Left lobe of liver (tissue), 2 donors: ENCODE results near the gene SPPL3. TPM values are rescaled to one million over a fixed set of nuclear protein-coding genes. Genes with fewer than 3 reads are reported as not detected.
A peak's percentile ranks its signal among the peaks of the same experiment; 100 is the strongest.
"Not testable (repeated sequence)": the region's sequence is repeated elsewhere in the genome, so short reads cannot be mapped to it uniquely, and the experiment has no call there.

Experiments
- ATAC-seq: fragments of 200-7000 bp; cut with Tn5 transposase; one replicate; pipeline ENCODE4 v1.9.1; 2020; ENCODE audit warnings: mild to moderate bottlenecking, moderate library complexity
- DNase-seq: peaks from one replicate; pipeline ENCODE4 v3.0.0-alpha.2; 2020; ENCODE audit warnings: low spot score
- total RNA-seq: library from RNA; stranded (reverse); gene quantifications from one replicate; pipeline ENCODE4 v1.2.1, GENCODE V29; 2021
- donor health status: DM: no; HTN: no; CAD: no; lungs with moderate emphysema.
- donor health status: DM: no; HTN: yes; CAD: no.

SPPL3 gene, protein sequence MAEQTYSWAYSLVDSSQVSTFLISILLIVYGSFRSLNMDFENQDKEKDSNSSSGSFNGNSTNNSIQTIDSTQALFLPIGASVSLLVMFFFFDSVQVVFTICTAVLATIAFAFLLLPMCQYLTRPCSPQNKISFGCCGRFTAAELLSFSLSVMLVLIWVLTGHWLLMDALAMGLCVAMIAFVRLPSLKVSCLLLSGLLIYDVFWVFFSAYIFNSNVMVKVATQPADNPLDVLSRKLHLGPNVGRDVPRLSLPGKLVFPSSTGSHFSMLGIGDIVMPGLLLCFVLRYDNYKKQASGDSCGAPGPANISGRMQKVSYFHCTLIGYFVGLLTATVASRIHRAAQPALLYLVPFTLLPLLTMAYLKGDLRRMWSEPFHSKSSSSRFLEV
- total RNA-seq, result 17.5 TPM

DNA sequence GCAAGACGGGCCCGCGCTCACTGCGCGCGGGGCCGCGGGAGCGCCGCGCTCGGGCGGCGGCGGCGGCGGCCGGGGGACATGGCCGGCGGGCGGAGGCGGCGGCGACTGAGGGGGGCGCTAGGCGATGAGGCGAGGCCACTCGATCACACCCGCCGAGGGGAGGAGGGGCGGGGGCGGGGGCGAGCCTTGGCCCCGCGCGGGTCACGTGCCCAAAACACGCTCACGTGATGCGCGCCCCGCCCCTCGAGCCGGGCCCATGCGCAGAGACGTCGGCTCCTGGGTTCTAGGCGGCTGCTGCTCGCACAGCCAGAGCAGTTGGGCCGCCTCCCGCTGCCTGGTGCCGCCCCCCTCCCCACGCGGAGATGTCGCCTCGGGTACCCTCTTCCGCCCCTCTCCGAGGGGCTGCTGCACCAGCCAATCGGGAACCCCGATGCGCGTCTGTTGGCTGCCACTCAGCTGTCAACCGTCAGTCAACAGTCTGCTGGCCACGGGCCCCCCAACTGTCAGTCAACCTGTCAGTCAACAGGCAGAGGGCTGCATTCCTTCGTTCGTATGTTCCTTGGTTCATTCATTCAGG lies at the start of gene SPPL3:
Gene SPPL3, minus strand, starts transcription at position 162 of the 577 bp plus-strand sequence. CDS start 491 bp downstream, outside the sequence.
- peak; percentile 94 for DNase-seq
- ATAC-seq, result peak; percentile 89

DNA sequence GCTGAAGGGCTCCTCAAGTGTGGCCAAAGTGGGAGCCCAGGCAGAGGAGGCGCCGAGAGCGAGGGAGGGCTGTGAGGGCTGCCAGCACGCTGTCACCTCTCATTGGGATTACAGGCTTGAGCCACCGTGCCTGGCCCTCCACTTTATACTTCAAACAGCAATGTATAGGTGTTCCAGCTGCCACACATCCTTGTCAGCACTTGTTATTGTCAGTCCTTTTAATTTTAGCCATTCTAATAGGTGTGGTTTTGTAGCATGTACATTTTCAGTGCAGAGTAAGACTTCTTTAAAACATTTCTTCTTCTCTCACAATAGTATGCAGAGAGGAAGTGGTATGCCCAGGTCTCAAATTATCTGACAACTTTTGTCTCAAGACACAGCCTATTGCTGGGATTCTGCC lies 46.6 kb upstream of the SPPL3 start:
- ATAC-seq, result no peak

DNA sequence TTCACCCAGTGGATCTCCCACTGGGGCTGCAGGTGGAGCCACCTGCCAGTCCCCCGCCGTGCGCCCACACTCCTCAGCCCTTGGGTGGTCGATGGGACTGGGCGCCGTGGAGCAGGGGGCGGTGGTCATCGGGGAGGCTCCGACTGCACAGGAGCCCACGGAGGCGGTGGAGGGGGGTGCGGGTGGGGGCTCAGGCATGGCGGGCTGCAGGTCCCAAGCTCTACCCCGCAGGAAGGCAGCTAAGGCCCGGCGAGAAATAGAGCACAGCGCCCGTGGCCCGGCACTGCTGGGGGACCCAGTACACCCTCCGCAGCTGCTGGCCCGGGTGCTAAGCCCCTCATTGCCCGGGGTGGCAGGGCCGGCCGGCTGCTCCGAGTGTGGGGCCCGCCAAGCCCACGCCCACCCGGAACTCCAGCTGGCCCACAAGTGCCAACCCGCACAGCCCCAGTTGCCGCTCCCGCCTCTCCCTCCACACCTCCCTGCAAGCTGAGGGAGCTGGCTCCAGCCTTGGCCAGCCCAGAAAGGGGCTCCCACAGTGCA lies 46.2 kb upstream of the SPPL3 start:
- ATAC-seq, DNase-seq: not testable (repeated sequence)

More for the DNA sequence above, 46.6 kb upstream of the SPPL3 start:
- no peak for DNase-seq

DNA sequence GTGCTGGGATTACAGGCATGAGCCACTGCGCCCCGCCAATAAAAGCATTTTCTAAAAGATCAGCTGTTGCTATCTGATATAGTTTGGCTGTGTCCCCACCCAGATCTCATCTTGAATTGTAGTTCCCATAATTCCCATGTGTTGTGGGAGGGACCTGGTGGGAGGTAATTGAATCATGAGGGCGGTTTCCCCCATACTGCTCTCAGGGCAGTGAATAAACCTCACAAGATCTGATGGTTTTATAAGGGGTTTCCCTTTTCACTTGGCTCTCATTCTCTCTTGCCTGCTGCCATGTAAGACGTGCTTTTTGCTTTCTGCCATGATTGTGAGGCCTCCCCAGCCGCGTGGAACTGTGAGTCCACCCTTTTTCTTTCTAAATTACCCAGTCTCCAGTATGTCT lies 41.4 kb upstream of the SPPL3 start:
- not testable (repeated sequence) for DNase-seq, ATAC-seq

DNA sequence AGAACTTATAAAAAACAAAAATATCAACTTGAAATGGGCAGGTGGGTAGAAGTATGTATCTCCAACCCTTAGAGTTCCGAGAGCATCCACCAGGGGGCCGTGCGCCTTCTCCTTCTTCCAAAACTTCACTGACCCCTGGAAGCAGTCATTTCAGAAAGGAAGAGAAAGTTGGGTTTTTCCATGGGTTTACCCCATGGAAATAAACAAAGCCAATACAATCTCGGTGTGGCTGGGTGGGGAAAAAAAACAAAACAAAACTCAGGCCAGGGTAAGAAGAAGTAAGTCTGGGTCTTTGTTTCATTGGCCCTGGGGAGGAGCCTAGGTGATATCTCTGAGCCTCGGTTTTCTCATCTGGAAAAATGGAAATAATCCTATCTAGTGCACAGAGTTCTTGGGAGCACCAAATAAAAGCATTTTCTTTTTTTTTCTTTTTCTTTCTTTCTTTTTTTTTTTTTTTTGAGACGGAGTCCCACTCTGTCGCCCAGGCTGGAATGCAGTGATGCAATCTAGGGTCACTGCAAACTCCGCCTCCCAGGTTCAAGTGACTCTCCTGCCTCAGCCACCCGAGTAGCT lies 40.6 kb upstream of the SPPL3 start:
- DNase-seq, result peak; percentile 65
- ATAC-seq, result peak; percentile 84

DNA sequence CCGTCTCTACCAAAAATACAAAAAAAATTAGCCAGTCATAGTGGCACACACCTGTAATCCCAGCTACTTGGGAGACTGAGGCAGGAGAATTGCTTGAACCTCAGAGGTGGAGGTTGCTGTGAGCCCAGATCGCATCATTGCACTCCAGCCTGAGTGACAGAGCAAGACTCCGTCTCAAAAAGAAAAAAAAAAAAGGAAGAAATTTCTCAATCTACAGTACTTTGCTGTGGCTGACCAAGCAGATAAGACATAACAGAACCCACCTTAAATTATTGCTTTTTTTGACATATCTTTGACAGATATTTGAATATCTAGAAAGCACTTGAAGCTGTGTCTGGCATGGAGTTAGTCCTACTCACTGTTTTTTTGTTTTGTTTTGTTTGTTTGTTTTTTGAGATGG lies 39.3 kb upstream of the SPPL3 start:
- no peak for DNase-seq
- no peak for ATAC-seq

DNA sequence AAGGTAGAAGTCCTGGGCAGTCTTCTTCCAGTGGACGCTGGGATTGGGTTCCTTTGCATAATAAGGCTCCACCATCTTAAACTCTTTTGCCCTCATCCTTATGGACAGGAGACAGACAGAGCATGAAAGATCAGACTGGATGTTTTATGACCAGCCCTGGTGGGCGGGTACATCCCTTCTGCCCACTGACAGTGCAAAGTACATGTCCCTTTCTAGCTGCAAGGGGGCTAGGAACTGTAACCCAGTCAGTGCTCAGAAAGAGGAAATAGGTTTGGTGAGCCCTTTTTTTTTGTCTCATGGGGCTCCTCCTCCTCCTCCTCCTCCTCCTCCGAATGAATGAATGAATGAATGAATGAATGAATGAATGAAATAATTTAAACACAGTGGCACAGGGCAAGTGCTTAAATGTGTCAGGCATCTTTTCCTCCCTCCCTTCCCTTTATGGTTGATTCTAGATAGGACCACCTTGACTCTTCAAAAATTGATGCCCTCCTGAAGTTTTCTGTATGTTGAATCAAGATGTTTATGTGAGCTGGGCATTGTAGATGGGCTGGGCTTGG lies 37.8 kb upstream of the SPPL3 start:
- ATAC-seq (no peak), DNase-seq (no peak)

DNA sequence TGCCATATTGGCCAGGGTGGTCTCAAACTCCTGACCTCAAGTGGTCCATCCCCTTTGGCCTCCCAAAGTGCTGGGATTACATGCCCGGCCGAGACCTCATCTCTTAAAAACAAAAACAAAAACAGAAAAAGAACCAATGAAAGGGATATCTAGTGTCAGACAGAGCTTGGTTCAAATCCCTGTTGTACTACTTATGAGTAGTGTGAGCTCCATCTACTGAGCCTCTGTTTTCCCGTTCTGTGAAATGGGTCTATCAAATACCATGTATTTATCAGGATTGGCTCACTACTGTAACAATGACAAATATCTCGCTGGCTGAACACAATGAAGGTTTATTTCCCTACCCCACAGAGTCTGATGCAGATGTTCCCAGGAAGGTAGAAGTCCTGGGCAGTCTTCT lies 37.3 kb upstream of the SPPL3 start:
- no peak for ATAC-seq
- no peak for DNase-seq

DNA sequence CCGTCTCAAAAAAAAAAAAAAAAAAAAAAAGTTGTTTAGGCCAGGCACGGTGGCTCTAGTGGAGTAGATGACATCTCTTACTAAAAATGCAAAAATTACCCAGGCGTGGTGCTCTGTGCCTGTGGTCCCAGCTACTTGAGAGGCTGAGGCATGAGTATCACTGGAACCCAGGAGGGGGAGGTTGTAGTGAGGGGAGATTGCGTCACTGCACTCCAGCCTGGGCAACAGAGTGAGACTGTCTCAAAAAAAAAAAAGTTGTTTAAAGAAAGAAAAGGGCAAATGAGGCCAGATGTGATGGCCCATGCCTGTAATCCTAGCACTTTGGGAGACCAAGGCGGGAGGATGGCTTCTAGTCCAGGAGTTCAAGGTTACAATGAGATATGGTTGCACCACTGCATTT lies 36.6 kb upstream of the SPPL3 start:
- no peak for DNase-seq
- ATAC-seq, result no peak

DNA sequence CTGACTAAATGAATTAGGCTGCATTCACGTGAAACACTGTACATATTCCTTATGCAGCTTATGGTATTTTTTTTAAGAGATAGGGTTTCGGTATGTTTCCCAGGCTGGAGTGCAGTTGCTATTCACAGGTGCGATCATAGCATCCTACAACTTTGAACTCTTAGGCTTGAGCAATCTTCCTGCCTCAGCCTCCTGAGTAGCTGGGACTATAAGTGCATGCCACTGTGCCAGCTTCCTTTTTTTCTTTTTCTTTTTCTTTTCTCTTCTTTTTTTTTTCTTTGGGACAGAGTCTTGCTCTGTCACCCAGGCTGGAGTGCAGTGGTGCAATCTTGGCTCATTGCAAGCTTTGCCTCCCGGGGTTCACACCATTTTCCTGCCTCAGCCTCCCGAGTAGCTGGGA lies 35.8 kb upstream of the SPPL3 start:
- DNase-seq, result no peak
- no peak for ATAC-seq

DNA sequence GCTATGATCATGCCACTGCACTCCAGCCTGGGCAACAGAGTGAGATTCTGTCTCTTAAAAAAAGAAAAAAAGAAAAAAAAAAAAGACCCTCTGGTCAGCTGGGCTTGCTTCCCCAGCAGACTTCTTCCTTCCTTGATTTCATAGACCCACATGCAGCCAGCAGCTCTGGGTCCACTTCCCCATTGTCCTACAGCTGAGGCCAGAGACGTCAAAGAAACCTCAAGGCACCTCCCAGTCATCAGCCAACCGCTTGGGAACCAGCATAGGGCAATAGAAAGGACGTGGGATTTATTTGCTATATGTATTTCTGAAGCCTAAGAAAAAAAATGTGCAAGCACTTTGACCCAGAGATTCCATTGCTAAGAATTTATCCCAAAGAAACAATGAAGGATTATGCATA lies 35.4 kb upstream of the SPPL3 start:
- no peak for DNase-seq

DNA sequence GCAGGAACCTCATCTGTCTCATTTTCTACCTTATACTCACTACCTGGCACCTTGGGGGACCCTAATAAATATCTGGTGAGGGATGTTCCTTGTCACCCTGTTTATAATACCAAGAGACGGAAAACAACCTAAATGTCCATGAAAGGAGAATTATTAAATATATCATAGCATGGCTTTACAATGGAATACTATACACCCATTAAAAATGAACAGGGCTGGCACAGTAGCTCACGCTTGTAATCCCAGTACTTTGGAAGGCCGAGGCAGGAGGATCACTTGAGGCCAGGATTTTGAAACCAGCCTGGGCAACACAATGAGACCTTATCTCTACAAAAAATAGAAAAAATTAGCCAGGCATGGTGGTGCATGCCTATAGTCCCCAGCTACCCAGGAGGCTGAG lies 34.3 kb upstream of the SPPL3 start:
- no peak for DNase-seq

More for the DNA sequence above, 35.4 kb upstream of the SPPL3 start:
- ATAC-seq, result peak; percentile 51

DNA sequence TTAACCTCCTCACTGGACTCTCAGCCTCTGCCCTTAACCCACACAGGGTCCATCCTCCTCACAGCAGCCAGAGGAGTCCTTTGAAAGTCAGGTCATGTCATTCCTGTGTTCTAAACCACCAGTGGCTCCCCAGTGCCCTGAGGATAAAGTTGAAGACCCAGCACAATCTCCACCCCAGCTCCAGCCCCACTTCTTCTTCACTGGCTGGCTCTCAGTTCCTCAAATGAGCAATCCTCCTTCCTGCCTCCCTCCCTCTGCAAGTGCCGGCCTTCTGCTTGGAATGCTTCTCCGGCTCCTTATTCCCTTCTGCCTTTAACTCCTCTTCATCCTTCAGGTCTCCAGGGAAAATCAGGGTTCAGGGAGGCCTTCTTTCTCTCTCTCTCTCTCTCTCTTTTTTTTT lies 32.0 kb upstream of the SPPL3 start:
- ATAC-seq, result peak; percentile 48
- no peak for DNase-seq

More for the DNA sequence above, 34.3 kb upstream of the SPPL3 start:
- no peak for ATAC-seq

DNA sequence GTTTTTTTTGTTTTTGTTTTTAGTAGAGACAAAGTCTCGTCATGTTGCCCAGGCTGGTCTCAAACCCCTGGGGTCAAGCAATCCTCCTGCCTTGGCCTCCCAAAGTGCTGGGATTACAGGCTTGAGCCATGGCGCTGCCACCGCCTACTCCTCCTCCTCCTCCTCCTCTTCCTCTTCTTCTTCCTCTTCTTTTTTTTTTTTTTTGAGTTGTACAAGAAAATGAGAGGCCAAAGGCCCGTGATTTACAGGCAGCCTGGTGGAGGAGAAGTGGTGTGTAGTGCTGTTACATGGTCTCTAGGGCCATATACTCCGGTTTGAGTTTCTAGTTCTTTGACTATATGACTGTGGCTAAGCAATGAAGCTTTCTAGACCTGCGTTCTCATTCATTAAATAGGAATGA lies 29.6 kb upstream of the SPPL3 start:
- DNase-seq (no peak), ATAC-seq (no peak)

DNA sequence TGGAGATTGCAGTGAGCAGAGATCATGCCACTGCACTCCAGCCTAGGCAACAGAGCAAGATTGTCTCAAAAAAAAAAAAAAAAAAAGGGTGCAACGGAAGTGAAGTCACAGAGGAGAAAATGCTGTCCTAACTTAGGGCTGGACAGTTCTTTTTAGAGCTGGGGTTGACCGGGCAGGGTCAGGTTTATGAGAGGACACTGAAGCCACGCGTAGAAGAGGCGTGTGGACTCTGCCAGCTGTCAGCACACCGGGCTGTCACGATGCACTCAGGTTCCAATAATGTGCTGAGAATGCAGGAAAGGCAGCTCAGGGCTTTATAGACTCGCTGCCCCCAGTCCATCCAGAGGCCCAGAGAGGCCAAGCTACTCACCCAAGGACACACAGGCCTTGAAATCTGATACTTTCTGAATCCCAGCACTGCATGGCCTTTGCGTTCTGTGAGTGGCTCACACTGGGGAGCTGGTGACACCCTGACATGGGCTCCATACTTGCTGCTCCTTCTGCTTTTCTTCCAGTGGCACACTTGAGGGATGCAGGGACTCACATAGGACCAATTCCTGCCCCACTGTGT lies 28.9 kb upstream of the SPPL3 start:
- no peak for DNase-seq
- peak; percentile 38 for ATAC-seq

DNA sequence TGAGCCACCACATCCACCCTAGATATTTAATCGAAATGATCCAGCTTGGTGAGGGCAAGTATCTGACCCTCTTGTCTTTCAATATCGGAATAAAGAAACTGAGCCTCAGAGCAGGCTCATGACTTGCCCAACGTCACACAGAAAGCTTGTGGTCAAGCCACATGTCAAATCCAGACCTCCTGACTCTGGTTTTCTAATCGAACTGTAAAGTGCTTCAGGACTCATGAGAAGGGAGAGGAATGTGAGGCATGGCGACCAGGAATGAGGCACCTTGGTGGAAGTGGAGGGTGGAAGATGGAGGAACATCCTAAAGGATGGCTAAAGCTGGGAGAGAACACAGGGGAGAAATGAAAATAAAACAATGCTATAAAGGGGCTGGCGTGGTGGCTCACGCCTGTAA lies 27.9 kb upstream of the SPPL3 start:
- ATAC-seq, result no peak
- DNase-seq, result no peak

DNA sequence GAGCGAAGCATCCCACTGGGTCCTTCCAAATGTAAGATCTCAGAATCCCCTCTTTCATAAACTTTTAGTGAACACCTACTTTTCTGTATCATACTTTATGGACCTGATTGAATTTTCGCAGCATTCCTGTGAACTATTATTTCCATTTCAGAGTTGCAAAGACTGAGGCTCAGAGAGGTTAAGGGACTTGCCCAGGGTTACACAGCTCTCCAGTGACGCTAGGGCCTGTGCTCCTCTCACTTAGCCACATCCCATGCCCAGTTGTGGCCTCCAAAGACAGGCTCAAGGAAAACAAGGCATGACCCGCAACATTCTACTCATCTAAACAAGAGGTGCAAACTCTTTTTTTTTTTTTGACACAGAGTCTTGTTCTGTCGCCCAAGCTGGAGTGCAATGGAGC lies 25.9 kb upstream of the SPPL3 start:
- ATAC-seq (no peak), DNase-seq (no peak)

DNA sequence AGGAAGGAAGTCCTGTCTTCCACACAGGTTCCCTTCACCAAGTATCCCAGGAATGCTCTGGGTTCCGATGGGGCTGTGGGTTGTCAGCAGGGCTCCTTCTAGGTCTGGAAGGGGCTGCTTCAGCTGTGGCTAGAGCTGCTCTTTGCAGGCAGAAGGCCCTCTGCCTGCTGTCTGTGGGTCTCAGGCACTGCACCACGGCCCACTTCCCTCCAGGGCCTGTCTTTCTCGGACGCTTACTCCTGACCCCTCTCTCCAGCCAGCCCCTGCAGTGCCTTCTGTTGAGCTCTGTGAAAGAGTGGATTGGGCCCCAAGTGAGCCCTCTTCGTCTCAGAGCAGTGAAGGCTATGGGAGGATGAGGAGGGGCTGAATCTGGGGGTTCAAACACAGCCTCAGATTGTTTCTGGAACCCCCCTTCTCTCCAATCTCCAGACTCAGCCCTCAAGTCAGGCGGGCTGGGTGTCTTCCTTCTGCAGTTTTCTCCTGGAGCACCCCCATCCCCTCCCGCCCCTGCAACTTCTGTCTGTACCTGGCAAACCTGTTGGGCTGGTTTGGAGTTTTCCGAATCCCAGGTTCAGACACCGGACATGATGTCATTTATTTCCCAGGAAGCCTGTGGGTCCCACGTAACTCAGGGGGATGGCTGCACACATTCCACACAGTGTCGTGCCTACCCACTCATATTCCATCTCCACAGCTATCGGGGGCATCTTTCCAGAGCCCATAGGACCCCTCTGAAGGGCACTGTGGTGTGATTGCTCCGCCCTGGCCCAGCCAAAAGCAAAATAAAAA lies 24.9 kb upstream of the SPPL3 start:
- DNase-seq (no peak), ATAC-seq (peak; percentile 20)

DNA sequence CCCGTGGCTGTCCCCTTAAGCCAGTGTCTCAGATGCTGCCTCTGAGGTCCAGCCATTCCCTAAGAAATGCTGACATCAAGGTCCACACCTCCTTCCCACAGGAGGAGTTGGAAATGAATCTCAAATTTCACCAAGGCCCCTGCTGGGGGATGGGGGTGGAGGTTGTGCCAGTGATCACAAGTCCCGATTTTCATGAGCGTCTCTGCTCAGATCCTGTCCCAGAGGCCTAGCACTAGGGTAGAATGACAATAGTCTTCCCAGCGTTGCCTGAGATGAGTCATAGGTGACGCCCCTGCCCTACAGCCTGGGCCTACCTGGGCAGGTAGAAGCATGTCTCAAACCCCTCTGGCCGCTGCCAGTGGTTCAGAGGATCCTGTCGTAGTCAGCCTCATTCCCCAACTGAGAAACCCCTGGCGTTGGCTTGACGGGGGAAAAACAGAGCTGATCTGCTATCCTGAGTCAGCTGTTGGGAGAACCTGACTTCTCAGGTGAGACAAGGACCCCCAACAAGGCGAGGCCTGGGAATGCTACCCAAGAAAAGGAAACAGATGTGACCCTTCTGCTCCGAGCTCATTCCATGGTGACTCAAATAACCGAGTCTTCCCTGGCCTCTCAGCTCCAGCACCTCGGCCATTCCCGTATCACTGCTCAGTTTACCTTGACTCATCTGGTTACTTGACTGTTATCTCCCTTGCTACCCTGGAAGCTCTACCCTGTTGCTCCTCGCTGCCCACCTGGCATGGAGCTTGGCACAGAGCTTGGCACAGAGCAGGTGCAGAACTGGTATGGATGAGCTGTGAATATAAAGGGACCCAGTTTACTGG lies 21.8 kb upstream of the SPPL3 start:
- ATAC-seq, result no peak
- no peak for DNase-seq

DNA sequence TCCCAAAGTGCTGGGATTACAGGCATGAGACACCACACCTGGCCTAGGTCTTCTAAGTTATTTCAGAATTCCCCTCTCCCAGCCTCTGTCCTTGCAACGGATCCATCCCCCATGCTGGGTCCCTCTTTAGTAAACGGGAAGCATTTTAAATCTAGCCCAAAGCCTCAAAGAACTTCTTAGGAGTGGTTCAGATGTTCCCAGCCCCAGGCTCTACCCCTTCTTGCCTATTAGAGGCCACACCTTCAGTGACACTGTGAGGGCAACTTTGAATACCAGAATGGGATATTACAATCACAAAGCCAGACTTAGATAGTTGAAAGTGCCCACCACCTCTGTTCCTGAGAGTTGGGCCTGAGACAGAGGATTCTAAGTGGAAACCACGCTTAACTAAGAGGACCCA lies 18.1 kb upstream of the SPPL3 start:
- no peak for ATAC-seq
- DNase-seq, result no peak
